ENCODE measurements around the gene BTBD9.

Gene BTBD9

DNA sequence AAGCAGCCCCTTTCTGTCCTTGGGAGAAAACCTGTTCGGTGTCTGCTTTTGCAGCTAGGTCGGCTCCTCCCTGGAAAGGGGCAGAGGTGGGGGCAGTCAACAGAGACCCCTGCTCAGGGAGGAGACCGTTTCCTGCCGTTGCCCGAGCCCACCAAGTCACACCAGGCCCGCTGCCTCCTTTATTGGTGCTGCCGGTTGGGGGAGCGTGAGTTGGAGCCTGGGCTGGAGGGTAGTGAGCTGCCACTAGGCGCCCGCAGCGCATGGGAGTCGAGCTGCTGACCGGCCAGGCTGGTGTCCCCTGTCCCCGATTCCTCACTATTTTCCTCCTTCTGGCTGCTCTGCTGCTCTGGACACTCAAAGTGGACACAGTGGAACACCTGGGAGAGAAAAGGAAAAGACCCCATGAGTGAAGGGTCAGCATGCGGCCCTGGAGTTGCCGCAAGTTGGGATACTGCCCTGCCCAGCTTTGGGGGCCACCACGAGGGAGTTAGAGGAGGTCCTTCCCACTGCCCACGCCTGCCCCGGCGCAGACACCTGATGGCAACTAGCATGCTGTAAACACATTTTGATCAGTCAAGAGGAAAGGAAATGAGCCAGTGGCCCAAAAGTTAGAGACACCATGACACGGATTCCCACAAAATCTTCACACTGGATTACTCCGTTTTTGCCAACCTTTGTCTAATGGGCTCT, 464.8 kb downstream of the BTBD9 start:
- no peak for DNase-seq (ENCODE audit: low read depth)

DNA sequence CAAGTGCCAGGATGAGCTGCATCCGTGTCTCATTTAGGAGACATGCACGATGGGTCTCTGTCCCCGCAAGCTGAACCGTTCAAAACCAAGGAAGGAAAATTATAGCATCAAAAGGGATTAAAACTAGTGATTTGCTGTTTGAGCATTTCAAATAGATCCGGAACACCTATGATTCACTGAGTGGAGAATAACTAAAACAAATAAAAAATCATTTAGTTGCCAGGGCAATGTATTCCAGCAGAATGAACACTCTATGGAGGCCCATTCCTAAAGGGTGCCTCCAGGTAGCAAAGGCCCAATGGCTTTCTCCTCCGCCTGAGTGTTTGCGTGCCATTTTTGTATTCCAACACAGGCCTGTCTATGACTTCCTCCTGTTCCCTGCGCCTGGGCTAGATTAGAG, 465.4 kb downstream of the BTBD9 start:
- no peak for DNase-seq (ENCODE audit: low read depth)

DNA sequence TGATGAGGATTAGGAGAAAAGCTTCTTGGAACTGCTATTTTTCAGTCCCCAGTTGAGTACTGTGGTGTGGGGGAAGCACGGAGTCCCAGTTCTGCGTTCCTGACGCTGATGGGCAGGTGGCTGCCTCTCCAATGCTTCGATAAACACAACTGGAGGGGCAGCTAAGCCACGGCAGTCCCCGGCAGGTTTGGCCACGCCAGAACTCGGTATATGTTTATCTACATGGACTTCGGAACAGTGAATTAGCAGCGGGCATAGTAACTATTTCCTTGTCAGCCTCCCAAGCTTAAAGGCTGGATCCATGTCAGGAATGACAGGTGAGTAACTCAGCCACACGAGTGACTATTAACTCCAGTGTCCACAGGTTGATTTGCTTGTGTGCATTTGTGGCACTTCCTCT, 465.8 kb downstream of the BTBD9 start:
- DNase-seq (ENCODE audit: low read depth), result no peak

DNA sequence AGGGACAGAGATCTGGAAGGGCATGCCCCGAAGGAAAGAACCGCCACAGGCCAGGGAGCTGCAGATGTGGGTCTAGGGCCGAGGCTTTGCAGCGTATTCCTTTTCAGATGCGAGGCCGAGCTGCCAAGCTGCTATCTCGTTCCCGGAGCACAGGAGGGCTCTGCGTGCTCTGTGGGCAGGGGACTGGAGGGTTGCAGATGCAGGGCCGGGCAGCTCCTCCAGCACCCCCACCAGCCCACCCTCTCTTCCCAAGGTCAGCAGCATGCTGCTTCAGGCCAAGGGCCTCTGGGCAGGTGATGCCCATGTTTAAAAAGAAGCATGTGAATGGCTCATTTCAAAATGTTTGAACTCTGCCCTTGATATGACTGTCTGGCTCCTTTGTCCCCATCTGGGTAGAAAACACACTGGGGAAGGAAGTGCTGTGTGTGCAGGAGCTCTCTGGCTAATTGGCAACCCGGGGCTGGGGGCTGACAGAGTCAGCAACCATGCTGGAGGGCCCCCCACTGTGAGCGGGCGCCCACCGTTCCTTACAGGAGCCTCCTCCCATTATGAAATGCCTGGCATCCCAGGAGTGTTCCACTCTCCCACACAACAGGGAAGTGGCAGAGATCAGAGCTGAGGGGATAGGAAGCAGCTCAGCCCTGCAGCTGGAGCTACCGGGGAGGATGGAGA, 466.9 kb downstream of the BTBD9 start:
- no peak for DNase-seq (ENCODE audit: low read depth)

DNA sequence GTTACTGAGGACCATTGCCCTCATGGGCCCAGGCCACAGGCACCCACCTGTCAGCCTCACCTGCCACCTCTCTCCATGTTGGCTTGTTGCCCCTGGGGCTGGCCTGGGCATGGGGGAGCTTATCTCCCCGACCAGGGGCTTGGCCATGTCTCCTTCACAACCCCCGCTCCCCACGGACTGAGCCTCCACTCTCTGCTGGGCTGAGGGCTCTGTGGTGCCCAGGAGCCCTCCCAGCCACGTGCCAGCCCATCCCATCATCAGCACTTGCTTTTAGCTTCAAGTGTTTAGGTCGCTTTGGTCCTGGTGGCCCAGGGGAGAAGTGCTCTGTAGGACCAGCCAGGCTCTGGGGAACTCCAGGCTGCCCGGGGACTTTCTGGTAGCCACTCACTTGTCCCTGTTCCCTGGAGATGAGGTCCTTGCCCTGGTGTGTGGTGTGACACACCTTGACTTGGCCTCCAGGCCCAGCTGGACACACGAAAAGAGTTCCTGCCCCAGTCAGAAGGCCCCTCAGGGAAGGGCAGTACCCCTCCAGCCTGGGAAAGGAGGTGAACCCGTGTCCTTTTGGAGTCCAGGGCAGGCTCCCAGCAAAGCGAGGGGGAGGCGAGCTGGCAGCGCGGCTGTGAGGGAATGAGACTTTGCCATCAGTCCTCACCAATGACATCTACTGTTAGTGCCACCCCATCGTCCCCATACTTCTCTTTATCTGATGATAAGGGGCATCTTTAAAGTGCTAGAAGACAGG, 467.6 kb downstream of the BTBD9 start:
- no peak for DNase-seq (ENCODE audit: low read depth)

DNA sequence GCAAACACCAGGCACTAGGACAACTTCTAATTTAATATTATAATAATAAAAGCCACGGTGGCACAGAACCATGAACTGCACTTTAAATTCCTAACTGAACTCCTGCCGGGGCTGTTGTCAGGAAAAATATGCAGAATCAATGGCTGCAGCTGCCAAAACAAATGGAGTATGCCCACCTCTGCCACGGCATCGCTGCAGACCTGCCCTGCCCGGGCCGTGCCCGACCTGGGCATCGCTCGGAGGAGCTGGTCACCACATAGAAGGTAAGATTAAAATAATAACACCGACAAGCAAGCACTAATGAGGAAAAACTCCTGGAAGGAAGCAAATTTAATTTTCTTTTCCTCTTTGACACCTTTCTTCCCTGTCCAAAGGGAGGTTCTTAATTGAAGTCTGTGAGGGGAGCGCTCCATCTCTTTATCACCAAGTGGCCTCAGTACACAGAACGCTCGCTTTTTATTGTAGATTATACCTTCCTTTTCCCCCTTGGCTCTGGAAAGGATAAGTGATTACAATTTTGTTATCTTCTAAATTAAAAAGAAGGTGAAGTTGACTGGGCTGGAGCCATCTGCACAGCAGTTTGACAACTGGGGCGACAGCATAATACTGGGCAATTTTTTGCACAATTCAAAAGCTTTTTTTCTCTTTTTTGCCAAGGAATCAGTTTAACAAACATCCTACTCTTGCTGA, 468.9 kb downstream of the BTBD9 start:
- no peak for DNase-seq (ENCODE audit: low read depth)

DNA sequence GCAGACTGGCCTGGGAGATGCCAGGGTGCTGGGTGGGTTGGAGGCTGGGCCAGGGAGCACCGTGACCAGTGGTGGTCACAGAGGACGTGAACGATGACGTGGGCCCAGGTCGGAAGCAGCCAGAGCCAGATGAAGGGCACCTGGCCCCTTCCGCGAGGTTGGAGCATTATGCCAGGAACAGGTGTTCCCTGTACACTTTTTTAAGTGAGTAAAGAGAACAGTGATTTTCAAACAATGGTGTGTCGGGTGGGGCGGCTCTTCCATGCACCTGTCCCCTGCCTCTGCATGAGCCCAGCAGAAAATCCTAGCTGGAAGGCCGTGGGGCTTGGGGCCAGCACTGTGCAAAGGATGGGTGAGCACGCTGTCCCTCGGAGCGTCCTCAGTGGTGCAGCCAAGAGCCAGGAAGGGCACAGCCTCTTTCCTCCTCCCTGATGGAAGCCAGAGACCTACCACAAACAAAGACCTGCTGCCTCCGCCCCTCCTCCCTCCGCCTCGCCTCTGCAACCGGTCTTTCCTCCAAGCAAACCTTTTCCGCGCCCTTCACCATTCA, 469.7 kb downstream of the BTBD9 start:
- DNase-seq (ENCODE audit: low read depth), result no peak

DNA sequence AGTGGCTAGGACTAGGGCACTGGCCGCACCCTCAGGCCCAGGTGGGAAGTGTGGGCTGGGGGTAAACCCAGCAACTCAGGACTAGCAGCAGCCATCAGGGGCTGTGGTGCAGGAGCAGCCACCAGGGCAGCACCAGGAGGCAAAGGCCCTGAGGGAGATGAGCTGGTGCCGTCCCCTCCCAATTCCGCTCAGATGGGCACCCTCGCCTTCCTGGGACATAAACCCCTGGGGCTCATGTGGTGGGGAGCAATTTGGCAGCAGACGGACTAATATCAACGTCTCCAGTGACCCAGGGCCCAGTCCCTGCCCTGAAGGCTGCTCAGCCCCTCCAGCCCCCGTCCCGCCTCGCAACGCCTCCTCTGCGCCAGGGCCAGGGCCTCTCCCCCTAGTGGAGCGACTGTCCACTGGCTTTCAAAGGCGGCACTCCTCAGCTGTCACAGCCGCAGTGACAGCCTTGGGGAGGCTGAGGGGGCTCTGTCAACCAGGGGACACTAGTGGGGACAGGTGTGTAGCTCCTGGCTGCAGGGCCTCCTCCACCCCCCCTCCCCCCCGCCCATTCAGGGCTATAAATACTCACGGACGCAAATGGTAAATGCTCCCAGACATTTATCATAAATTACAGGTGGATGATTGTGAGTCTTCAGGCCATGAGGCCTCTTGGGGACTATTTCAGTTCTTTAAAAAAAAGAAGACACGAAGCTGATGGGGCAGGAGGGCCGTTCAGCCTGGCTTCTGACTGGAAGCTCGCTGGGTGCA, 470.3 kb downstream of the BTBD9 start:
- DNase-seq (ENCODE audit: low read depth), result no peak

DNA sequence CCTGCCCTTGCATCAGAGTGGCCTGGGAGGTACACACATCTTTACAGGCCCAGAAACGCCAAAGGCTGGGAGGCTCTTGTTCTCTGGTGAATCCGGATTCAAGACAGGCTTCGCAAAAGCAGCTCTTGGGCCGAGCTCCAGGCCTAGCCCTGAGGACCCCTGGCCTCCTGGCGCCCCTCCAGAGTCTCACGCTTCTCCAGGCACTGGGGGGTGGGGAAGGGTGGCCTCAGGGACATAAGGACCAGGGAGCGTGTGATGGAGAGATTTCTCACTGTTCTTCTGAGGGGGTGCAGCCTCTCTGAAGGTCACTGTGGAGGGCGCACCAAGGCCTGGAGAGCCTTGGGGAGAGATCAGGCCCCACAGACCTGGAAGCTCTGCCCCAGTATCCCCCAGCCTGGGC, 471.0 kb downstream of the BTBD9 start:
- no peak for DNase-seq (ENCODE audit: low read depth)

DNA sequence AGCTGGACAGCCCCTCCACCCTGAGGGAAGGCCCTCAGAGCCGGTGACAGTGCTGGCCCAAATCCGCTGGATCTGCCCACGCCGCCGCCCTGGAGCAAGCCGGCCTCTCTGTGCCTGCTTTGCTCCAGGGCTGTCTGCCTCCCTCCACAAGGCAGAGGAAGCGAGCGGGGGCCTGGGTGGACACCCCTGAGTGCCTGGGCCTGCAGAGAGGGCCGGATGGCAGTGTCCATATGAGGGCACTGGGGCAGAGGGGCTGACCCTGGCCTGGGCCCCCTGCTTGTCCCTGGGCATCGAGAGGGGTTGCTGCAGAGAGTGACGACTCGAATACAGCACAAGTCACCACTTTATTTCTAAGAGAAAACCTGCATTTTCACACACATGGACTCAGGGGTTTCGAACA, 471.6 kb downstream of the BTBD9 start:
- DNase-seq (ENCODE audit: low read depth), result no peak

DNA sequence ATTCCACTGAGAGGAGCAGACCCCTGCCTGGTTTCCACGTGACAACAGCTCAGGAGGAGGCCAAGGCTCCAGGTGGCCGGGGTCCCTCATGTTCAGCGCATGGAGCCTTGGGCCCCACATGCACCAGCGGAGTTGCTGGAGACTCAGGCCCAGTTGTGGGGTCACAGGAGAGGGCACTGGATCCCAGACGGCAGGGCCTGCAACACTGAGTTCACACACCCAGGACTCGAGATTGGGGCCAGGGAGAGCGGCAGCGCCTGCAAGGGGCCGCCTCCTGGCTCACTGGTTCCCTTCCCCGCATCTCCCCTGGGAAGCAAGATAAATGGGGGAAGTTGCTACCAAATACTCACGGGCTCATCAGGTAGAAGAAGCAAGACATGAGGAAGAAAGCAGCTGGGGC, 472.1 kb downstream of the BTBD9 start:
- DNase-seq (ENCODE audit: low read depth), result no peak

DNA sequence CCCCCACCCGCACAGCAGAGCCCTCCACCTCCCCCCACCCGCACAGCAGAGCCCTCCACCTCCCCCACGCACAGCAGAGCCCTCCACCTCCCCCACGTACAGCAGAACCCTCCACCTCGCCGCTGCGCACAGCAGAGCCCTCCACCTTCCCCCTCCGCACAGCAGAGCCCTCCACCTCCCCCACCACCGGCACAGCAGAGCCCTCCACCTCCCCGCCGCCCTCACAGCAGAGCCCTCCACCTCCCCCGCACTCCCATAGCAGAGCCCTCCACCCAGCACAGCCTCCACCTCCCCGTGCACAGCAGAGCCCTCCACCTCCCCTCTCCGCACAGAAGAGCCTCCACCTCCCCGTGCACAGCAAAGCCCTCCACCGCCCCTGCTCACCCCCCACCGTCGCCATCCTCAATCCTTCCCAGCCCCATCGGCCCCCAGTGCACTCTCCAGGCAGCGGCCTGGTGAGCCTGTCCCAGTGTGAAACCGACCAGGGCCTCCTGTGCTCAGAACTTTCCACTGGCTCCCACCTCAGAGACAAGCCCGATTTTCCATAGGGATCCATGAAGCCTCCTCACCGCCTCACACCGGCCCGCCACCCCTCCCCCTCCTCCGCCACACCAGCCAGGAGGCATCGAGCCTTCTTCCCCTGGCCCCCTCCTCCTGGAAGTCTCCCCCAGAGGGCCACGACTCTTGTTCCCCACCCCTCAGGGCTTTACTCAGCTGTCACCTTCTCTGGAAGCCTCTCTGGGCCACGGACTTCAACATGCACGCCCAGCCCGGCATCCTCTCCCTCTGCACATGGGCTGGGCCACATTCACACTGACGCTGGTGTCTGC, 473.1 kb downstream of the BTBD9 start:
- no peak for DNase-seq (ENCODE audit: low read depth)

DNA sequence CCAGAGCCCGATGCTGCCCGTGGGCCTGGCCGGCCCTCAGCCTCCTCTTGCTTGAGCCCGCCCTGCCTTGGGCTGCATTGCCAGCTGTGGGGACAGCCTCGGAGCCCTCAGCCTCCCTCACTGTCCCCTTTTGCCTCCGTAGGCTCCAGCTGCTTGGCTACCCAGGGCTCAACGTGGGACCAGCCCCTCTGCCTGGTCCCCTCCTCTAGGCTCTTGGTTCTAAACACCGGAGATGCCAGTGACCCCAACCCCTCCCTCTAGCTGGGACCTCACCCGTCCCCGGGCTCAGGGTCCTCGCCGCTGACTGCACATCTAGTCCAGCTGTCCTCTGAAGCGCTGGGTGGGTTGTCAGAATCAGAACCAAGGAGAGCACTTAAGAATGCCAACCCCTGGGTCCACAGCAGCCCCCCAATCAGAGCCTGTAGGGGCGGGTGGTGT, 475.0 kb downstream of the BTBD9 start:
- no peak for DNase-seq (ENCODE audit: low read depth)

DNA sequence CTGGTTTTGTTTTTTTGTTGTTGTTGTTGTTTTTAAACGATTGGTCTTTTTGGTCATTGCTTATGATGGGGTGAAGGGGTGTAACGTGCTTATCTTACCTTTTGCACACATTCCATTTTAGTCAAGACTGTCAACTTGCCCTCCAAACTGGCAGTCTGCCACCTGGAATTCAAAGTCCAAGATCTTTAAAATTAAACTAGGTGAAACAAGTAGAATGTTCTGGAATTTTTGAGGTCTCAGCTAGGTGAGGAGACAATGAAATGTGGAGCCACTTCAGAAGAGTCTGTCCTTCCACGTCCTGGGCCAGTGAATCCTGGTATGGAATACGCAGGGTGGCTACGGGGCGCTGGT, 475.6 kb downstream of the BTBD9 start:
- no peak for DNase-seq (ENCODE audit: low read depth)

DNA sequence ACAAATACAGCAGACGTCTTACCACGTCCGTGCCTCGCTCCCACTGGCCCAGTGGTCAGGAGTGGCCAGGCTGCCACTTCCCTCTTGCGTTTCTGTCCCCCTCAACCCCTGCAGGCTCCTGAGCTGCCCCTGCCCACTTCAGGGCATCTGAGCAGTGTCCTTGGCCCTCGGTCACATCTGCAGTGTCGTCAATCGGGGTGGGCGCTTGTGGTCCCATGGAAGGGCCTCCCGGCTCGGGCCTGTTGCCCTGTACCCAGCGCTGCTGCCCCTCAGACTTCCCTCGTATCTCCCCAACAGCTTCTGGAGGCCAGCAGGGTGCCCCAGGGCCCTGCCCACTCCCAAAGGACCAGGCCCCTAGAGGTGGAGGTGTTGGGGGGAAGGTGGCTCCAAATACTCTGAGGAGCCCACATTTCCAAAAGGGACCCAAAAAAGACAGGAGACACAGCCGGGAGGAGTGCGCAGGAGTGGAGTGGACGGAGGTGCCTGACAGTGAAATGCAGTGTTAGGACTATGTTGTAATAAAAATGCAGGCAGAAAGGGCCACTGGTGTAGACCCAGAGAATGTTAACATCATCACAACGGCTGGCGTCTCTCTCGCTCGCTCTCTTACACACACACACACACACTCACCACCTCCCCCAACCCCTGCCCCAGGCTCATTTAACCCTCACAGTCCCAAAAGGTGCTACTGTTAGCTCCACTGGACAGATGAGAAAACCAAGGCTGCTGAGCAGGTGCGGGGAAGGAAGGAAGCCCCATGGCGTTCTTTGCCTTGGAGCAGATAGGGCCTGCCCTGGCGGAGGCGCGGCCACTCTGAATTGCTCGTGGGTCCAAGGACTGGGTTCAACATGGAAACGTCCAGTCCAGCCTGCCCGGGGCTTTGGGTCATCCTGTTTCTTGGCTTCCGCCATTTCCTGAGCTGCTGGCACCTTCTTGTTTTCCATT, 476.3 kb downstream of the BTBD9 start:
- no peak for DNase-seq (ENCODE audit: low read depth)

DNA sequence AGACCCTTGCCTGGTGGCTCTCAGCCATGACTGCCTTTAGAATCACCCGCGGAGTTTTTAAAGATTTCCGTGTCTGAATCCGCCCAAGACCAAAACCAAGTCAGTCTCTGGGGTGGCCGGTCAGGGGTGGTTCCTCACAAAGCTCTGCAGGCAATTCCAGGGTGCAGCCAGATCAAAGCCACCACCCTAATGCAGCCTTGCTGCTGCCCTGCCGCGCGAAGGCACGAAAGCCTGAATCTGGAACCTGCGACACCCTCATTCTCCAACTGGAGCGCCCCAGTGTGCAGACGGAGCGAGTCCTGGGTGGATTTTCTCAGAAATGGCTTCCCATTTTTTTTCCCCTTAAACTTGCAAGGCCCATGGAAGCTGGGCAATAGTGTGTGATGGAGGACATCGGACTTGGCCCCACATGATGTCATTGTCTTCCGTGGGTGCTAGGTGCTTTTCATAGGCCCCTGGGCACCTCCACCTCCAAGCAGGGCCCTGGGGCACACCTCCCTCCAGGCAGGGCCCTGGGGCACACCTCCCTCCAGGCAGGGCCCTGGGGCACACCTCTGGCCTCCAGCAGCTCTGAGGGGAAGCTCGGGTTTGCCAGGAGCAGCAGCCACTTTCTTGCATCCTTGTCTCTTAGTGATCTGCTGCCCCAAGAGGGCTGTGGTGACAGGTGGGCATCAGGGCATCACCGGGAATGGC, 477.1 kb downstream of the BTBD9 start:
- no peak for DNase-seq (ENCODE audit: low read depth)

DNA sequence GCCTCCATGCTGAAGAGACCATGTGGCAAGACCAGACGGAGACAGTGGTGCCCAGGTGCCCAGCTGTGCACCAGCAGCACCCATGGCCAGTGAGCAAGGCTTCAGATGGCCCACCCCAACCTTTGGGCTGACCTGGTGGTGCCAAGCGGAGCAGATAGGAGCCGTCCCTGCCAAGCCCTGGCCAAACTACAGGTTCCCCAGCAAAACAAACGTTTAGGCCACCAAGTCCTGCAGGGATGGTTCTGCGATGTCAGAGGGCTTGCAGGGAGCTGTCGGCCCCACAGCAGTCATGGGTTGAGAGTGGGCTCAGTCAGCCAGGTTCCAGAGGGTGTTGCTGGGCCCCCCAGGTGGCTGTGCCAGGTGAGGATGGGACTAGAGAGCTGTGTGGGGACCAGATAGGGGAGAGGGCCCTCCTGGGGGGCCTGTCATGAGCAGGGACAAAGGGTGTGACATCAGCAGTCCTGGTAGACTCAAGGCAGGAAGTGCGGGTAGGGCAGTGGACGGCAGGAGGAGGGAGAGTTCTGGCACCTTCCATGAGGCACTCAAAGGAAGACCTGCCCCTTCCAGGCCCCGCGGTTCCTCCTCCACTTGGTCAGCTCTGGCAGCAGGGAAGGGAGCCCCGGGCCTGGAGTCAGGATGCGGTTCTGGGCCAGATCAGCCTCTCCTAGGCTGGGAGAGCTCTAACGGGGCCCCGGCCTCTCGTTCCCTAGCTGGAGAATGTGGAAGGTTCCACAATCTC, 477.8 kb downstream of the BTBD9 start:
- no peak for DNase-seq (ENCODE audit: low read depth)

DNA sequence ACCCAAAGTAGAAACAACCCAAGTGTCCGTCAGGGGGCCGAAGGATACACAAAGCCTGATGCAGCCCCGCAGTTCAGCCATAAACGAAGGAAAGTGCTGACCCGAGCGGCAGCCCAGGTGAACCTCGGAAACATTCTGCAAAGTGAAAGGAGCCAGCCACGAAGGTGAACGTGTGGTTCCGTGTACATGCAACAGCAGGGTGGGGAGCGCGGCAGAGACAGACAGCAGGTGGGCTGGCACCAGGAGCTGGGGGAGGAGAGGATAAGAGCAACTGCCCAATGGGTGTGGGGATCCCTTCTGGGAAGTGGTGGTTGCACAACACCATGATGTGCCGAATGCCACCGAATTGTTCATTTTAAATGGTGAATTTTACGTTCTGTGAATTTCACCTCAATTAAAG, 478.4 kb downstream of the BTBD9 start:
- no peak for DNase-seq (ENCODE audit: low read depth)
